SK-N-SH (cell line): Measurements from ENCODE around the gene DISP2. TPM values are rescaled to one million over a fixed set of nuclear protein-coding genes. Genes with fewer than 3 reads are reported as not detected.

Experiments used
- CTCF ChIA-PET: fragments of 300-600, 350-600 bp; formaldehyde crosslinking; extraction: SDS; loops from one replicate; lab custom pipeline; 2021; lab: Yijun Ruan, JAX
- POLR2A ChIA-PET: fragments of 350-600 bp; sonication (Branson Sonifier 250); formaldehyde crosslinking; extraction: SDS; loops from one replicate; lab custom pipeline; 2020; ENCODE audit warnings: antibody characterized with exemption, inconsistent platforms; lab: Yijun Ruan, JAX
- DNase-seq: peaks from one replicate; pipeline ENCODE4 v3.0.0; 2012
- H2AFZ ChIP-seq: fragments of 200-600 bp; sonication (generic); 2 replicates; pipeline ENCODE4 v1.8.1; 2016; ENCODE audit warnings: antibody characterized with exemption, mild to moderate bottlenecking, low read depth
- H3F3A ChIP-seq: fragments of 200-600 bp; sonication (generic); replicated peaks from 2 replicates; pipeline ENCODE3; 2016; ENCODE audit warnings: antibody characterized with exemption, mild to moderate bottlenecking; ENCODE audit not compliant: insufficient read depth
- H3K27ac ChIP-seq, 2 experiments: fragments of 200-500 bp in 1 of 2; fragments of 200-600 bp in 1 of 2; sonication (Bioruptor generic) in 1 of 2; sonication (generic), shearing (Covaris generic) in 1 of 2; 2 replicates each; pipeline versions ENCODE4 v1.5.1 to v1.6.1; 2014 to 2016; ENCODE audit warnings: low read depth in 2 of 2, inconsistent platforms in 1 of 2, low read length in 1 of 2, mild to moderate bottlenecking in 1 of 2, mixed read lengths in 1 of 2
- H3K27me3 ChIP-seq: fragments of 200-600 bp; sonication (generic), shearing (Covaris generic); 2 replicates; pipeline ENCODE4 v1.6.1; 2016; ENCODE audit warnings: mixed run types; ENCODE audit not compliant: insufficient read depth
- H3K36me3 ChIP-seq, 2 experiments: fragments of 200-500 bp in 1 of 2; fragments of 200-600 bp in 1 of 2; sonication (Bioruptor generic) in 1 of 2; sonication (generic) in 1 of 2; replicated peaks in 1 of 2; 2 replicates each; pipeline versions ENCODE3 to v1.5.1; 2014 to 2016; ENCODE audit warnings: low read length in 1 of 2, mild to moderate bottlenecking in 1 of 2; ENCODE audit not compliant: insufficient read depth in 2 of 2, control insufficient read depth in 1 of 2
- H3K4me1 ChIP-seq, 2 experiments: fragments of 200-500 bp in 1 of 2; fragments of 200-600 bp in 1 of 2; sonication (Bioruptor generic) in 1 of 2; sonication (generic), shearing (Covaris generic) in 1 of 2; 2 replicates each; pipeline versions ENCODE4 v1.5.1 to v1.6.1; 2014 to 2016; ENCODE audit warnings: low read depth in 1 of 2, low read length in 1 of 2, mixed run types in 1 of 2; ENCODE audit not compliant: insufficient read depth in 2 of 2, control insufficient read depth in 1 of 2
- H3K4me2 ChIP-seq: fragments of 200-600 bp; sonication (generic), shearing (Covaris generic); 2 replicates; pipeline ENCODE4 v1.6.1; 2017; ENCODE audit warnings: mixed run types
- H3K4me3 ChIP-seq, 2 experiments: fragments of 200-500 bp in 1 of 2; fragments of 200-600 bp in 1 of 2; sonication (Bioruptor generic) in 1 of 2; sonication (generic), shearing (Covaris generic) in 1 of 2; 2 replicates each; pipeline versions ENCODE4 v1.5.1 to v1.8.1; 2014 to 2016; ENCODE audit warnings: low read depth in 2 of 2, inconsistent platforms in 1 of 2, low read length in 1 of 2, mild to moderate bottlenecking in 1 of 2, mixed read lengths in 1 of 2, moderate library complexity in 1 of 2
- H3K79me2 ChIP-seq: fragments of 200-600 bp; sonication (generic); 2 replicates; pipeline ENCODE4 v1.8.1; 2017; ENCODE audit warnings: mild to moderate bottlenecking; ENCODE audit not compliant: insufficient read depth
- H3K9ac ChIP-seq: fragments of 200-600 bp; sonication (generic); 2 replicates; pipeline ENCODE4 v1.6.1; 2017; ENCODE audit warnings: mixed run types
- H3K9me2 ChIP-seq: fragments of 200-600 bp; sonication (generic); 2 replicates; pipeline ENCODE4 v1.6.1; 2017; ENCODE audit warnings: mixed run types
- H3K9me3 ChIP-seq: fragments of 200-600 bp; sonication (generic); 2 replicates; pipeline ENCODE4 v1.6.1; 2017; ENCODE audit warnings: mixed run types, mild to moderate bottlenecking, moderate library complexity
- H4K20me1 ChIP-seq: fragments of 200-600 bp; sonication (generic); 2 replicates; pipeline ENCODE4 v1.6.1; 2017; ENCODE audit warnings: mild to moderate bottlenecking, mixed run types; ENCODE audit not compliant: insufficient read depth
- CHD2 ChIP-seq: fragments of 150-350 bp; IDR thresholded peaks from 2 replicates; pipeline ENCODE4 v1.6.1; 2018; ENCODE audit warnings: low read length; ENCODE audit not compliant: partially characterized antibody
- ELF1 ChIP-seq: IDR thresholded peaks from 2 replicates; pipeline ENCODE4 v1.4.0; 2012
- EP300 ChIP-seq, 2 experiments: IDR thresholded peaks; 2 replicates each; pipeline versions ENCODE4 v1.4.0 to v1.6.1; 2012; ENCODE audit warnings: borderline replicate concordance in 1 of 2, low read depth in 1 of 2, low read length in 1 of 2
- FOSL2 ChIP-seq: IDR thresholded peaks from 2 replicates; pipeline ENCODE4 v1.4.0; 2012; ENCODE audit warnings: low read depth, mild to moderate bottlenecking, moderate library complexity, borderline replicate concordance
- FOXJ3 ChIP-seq: sonication (generic); formaldehyde crosslinking; IDR thresholded peaks from 2 replicates; pipeline ENCODE4 v1.5.1; 2020; ENCODE audit warnings: mild to moderate bottlenecking, missing genetic modification reagents
- GABPA ChIP-seq: IDR thresholded peaks from 2 replicates; pipeline ENCODE4 v1.4.0; 2012; ENCODE audit warnings: low read depth, mild to moderate bottlenecking
- GATA2 ChIP-seq: sonication (generic); formaldehyde crosslinking; IDR thresholded peaks from 2 replicates; pipeline ENCODE4 v1.5.0; 2020; ENCODE audit warnings: mild to moderate bottlenecking, missing genetic modification reagents
- JUND ChIP-seq: IDR thresholded peaks from 2 replicates; pipeline ENCODE4 v1.4.0; 2012
- MEF2A ChIP-seq: IDR thresholded peaks from 2 replicates; pipeline ENCODE4 v1.4.0; 2012; ENCODE audit warnings: low read depth, borderline replicate concordance
- MXI1 ChIP-seq: IDR thresholded peaks from 2 replicates; pipeline ENCODE4 v1.6.1; 2012; ENCODE audit warnings: mild to moderate bottlenecking, low read depth, low read length, improper control_type of control experiment
- NFIC ChIP-seq: IDR thresholded peaks from 2 replicates; pipeline ENCODE4 v1.4.0; 2012; ENCODE audit warnings: borderline replicate concordance
- PBX3 ChIP-seq: IDR thresholded peaks from 2 replicates; pipeline ENCODE4; 2012
- POLR2AphosphoS5 ChIP-seq: IDR thresholded peaks from 2 replicates; pipeline ENCODE4 v1.6.1; 2012; ENCODE audit warnings: low read depth, low read length
- RAD21 ChIP-seq: IDR thresholded peaks from 2 replicates; pipeline ENCODE4 v1.6.1; 2012; ENCODE audit warnings: mild to moderate bottlenecking, low read length
- RFX5 ChIP-seq: IDR thresholded peaks from 2 replicates; pipeline ENCODE4 v1.6.1; 2012; ENCODE audit warnings: mild to moderate bottlenecking, improper control_type of control experiment, low read length
- RXRA ChIP-seq: IDR thresholded peaks from 2 replicates; pipeline ENCODE4 v1.4.0; 2012; ENCODE audit warnings: low read depth, mild to moderate bottlenecking, borderline replicate concordance
- TAF1 ChIP-seq: IDR thresholded peaks from 2 replicates; pipeline ENCODE4 v1.6.1; 2012; ENCODE audit warnings: low read depth, mild to moderate bottlenecking, low read length, moderate library complexity, borderline replicate concordance
- TCF12 ChIP-seq: IDR thresholded peaks from 2 replicates; pipeline ENCODE4 v1.4.0; 2012
- TEAD4 ChIP-seq: IDR thresholded peaks from 2 replicates; pipeline ENCODE4 v1.4.0; 2012; ENCODE audit warnings: mild to moderate bottlenecking, borderline replicate concordance; ENCODE audit not compliant: insufficient read depth
- WGBS: methylation state at CpG from one replicate; pipeline ENCODE4 v1.1.6; 2017; ENCODE audit warnings: low lambda C conversion rate; 5-methylcytosine and 5-hydroxymethylcytosine counted together
- polyA plus RNA-seq, 3 experiments: library from polyadenylated mRNA; depleted of rRNA; stranded (reverse); fragments of >200 nt; gene quantifications; 2 replicates each; pipeline ENCODE4 v1.2.3, GENCODE V29; 2012
- TF ChIP-seq, protein P1 (sequence below): fragments of 150-350 bp; IDR thresholded peaks from 2 replicates; pipeline ENCODE4 v1.6.1; 2016; ENCODE audit warnings: mild to moderate bottlenecking, low read depth, low read length
- TF ChIP-seq, protein P2 (sequence below): IDR thresholded peaks from 2 replicates; pipeline ENCODE4 v1.4.0; 2012; ENCODE audit warnings: low read depth
- TF ChIP-seq, protein P3 (sequence below): IDR thresholded peaks from 2 replicates; pipeline ENCODE4 v1.4.0; 2012; ENCODE audit warnings: low read depth, borderline replicate concordance
- TF ChIP-seq, protein P4 (sequence below): fragments of 200-600 bp; sonication (generic); IDR thresholded peaks from 2 replicates; pipeline ENCODE4 v1.6.1; 2017; ENCODE audit warnings: antibody characterized with exemption, mild to moderate bottlenecking, moderate library complexity

DISP2 gene
- polyA plus RNA-seq, 1 of the 3 experiments (the other 2 are of a cell fraction) = 0.12 TPM

GRCh38 chr15:40379853-40380252 is 21.8 kb downstream of the DISP2 start:
- ChIA-PET POLR2A (no interaction called here), CTCF (interaction anchor here (0.8 kb wide), 1 partner anchor 11 kb away, joined by 3 read pairs; no protein-coding TSS in a partner anchor)
- H3K4me3 ChIP-seq = no peak overlapping the region
- H4K20me1 ChIP-seq = no peaks in the 10 kb centered on the region
- H3F3A ChIP-seq = peaks cover 8% of the 10 kb centered on the region
- no peak for DNase-seq
- H2AFZ ChIP-seq = peak overlapping the region; percentile 39; the same call in 1 of the 2 replicates
- peak overlapping the region in 1 of 2 experiments; percentile 60; a peak in 3 of 4 replicates for H3K27ac ChIP-seq
- peak overlapping the region; percentile 46 for H3K4me2 ChIP-seq
- 11% methylated on average over 4 of the region's 4 CpGs for WGBS
- H3K9me2 ChIP-seq = no peaks in the 10 kb centered on the region
- TF ChIP-seq TAF1 = no peak
- no peak for TF ChIP-seq RFX5
- TF ChIP-seq POLR2AphosphoS5 = no peak
- TF ChIP-seq MEF2A = no peak
- peak; percentile 47; the same call in 1 of the 2 replicates for TF ChIP-seq PBX3
- TF ChIP-seq, protein P1, sequence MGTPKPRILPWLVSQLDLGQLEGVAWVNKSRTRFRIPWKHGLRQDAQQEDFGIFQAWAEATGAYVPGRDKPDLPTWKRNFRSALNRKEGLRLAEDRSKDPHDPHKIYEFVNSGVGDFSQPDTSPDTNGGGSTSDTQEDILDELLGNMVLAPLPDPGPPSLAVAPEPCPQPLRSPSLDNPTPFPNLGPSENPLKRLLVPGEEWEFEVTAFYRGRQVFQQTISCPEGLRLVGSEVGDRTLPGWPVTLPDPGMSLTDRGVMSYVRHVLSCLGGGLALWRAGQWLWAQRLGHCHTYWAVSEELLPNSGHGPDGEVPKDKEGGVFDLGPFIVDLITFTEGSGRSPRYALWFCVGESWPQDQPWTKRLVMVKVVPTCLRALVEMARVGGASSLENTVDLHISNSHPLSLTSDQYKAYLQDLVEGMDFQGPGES = no peak
- TF ChIP-seq FOSL2 = peak; percentile 64; the same call in 1 of the 2 replicates
- no peak for TF ChIP-seq GATA2
- peak; percentile 51; the same call in 1 of the 2 replicates for TF ChIP-seq TEAD4
- TF ChIP-seq, protein P2, sequence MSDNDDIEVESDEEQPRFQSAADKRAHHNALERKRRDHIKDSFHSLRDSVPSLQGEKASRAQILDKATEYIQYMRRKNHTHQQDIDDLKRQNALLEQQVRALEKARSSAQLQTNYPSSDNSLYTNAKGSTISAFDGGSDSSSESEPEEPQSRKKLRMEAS = peak; percentile 69; the same call in 1 of the 2 replicates
- TF ChIP-seq NFIC = peak; percentile 62
- TF ChIP-seq JUND = peak; percentile 51
- TF ChIP-seq RXRA = no peak
- TF ChIP-seq EP300 (IDR thresholded peaks at IDR 0.05; ENCODE audit: borderline replicate concordance in 1 of 2, low read depth in 1 of 2, low read length in 1 of 2) = 0 out of 4 replicates have a peak, but pooled peaks of 1 of the 2 experiments have one; percentile 28
- TF ChIP-seq, protein P3, sequence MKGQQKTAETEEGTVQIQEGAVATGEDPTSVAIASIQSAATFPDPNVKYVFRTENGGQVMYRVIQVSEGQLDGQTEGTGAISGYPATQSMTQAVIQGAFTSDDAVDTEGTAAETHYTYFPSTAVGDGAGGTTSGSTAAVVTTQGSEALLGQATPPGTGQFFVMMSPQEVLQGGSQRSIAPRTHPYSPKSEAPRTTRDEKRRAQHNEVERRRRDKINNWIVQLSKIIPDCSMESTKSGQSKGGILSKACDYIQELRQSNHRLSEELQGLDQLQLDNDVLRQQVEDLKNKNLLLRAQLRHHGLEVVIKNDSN = peak; percentile 86; the same call in 1 of the 2 replicates
- no peak for TF ChIP-seq GABPA
- TF ChIP-seq TCF12 = peak; percentile 36; the same call in 1 of the 2 replicates
- TF ChIP-seq, protein P4, sequence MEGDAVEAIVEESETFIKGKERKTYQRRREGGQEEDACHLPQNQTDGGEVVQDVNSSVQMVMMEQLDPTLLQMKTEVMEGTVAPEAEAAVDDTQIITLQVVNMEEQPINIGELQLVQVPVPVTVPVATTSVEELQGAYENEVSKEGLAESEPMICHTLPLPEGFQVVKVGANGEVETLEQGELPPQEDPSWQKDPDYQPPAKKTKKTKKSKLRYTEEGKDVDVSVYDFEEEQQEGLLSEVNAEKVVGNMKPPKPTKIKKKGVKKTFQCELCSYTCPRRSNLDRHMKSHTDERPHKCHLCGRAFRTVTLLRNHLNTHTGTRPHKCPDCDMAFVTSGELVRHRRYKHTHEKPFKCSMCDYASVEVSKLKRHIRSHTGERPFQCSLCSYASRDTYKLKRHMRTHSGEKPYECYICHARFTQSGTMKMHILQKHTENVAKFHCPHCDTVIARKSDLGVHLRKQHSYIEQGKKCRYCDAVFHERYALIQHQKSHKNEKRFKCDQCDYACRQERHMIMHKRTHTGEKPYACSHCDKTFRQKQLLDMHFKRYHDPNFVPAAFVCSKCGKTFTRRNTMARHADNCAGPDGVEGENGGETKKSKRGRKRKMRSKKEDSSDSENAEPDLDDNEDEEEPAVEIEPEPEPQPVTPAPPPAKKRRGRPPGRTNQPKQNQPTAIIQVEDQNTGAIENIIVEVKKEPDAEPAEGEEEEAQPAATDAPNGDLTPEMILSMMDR = no peak
- no peak for TF ChIP-seq CHD2
- no peak for TF ChIP-seq FOXJ3
- no peak for TF ChIP-seq RAD21
- TF ChIP-seq MXI1 = no peak
- TF ChIP-seq ELF1 = no peak
- H3K9ac ChIP-seq = no peak overlapping the region
- H3K4me1 ChIP-seq = peaks cover 7 to 17% of the 10 kb centered on the region in 2 experiments; a peak in 3 of 4 replicates
- H3K36me3 ChIP-seq = no peaks in the 10 kb centered on the region
- H3K9me3 ChIP-seq = no peaks in the 10 kb centered on the region
- H3K27me3 ChIP-seq = no peaks in the 10 kb centered on the region
- H3K79me2 ChIP-seq = peaks cover 20% of the 10 kb centered on the region
